Measurements from ENCODE around the gene PYGO2.

Gene PYGO2

GRCh38 chr1:154912755-154913154, 48.8 kb downstream of the PYGO2 start:
- no peak for ATAC-seq
- no peak for TF ChIP-seq POU6F1 (CRISPR knock-in tag; IDR thresholded peaks at IDR 0.05; ENCODE audit: borderline replicate concordance, low read depth)
- no peak for TF ChIP-seq OSR1 (CRISPR knock-in tag; IDR thresholded peaks at IDR 0.05)
- TF ChIP-seq RARB (CRISPR knock-in tag; IDR thresholded peaks at IDR 0.05) = no peak
- TF ChIP-seq ARNTL (CRISPR knock-in tag; IDR thresholded peaks at IDR 0.05; ENCODE audit: borderline replicate concordance, low read depth) = no peak
- TF ChIP-seq TSHZ2 (CRISPR knock-in tag; IDR thresholded peaks at IDR 0.05) = no peak
- no peak for TF ChIP-seq CSDC2 (CRISPR knock-in tag; IDR thresholded peaks at IDR 0.05)
- TF ChIP-seq ZFP3 (CRISPR knock-in tag; IDR thresholded peaks at IDR 0.05) = no peak
- TF ChIP-seq ZNF8 (CRISPR knock-in tag; IDR thresholded peaks at IDR 0.05) = no peak
- no peak for TF ChIP-seq SNAI2 (CRISPR knock-in tag; IDR thresholded peaks at IDR 0.05)
- TF ChIP-seq PPARA (CRISPR knock-in tag; IDR thresholded peaks at IDR 0.05; ENCODE audit: borderline replicate concordance) = no peak
- TF ChIP-seq ESRRG (CRISPR knock-in tag; IDR thresholded peaks at IDR 0.05) = no peak
- TF ChIP-seq ZNF70 (CRISPR knock-in tag; IDR thresholded peaks at IDR 0.05) = no peak
- no peak for TF ChIP-seq ZNF565 (CRISPR knock-in tag; conservative IDR thresholded peaks at IDR 0.05; ENCODE audit: low read depth)
- TF ChIP-seq GLIS3 (CRISPR knock-in tag; IDR thresholded peaks at IDR 0.05) = no peak
- TF ChIP-seq ZC3H10 (CRISPR knock-in tag; IDR thresholded peaks at IDR 0.05) = no peak
- no peak for TF ChIP-seq TCF4 (CRISPR knock-in tag; IDR thresholded peaks at IDR 0.05; ENCODE audit: borderline replicate concordance)
- no peak for TF ChIP-seq BACH2 (CRISPR knock-in tag; IDR thresholded peaks at IDR 0.05; ENCODE audit: borderline replicate concordance)

GRCh38 chr1:154911691-154912550, 49.7 kb downstream of the PYGO2 start:
- TF ChIP-seq TOX (CRISPR knock-in tag; IDR thresholded peaks at IDR 0.05; ENCODE audit: borderline replicate concordance) (no peak), RARB (CRISPR knock-in tag; IDR thresholded peaks at IDR 0.05) (no peak), ZNF8 (CRISPR knock-in tag; IDR thresholded peaks at IDR 0.05) (no peak), PATZ1 (CRISPR knock-in tag; IDR thresholded peaks at IDR 0.05; ENCODE audit: borderline replicate concordance) (no peak), GLIS3 (CRISPR knock-in tag; IDR thresholded peaks at IDR 0.05) (no peak), TSHZ2 (CRISPR knock-in tag; IDR thresholded peaks at IDR 0.05) (no peak), ESRRG (CRISPR knock-in tag; IDR thresholded peaks at IDR 0.05) (no peak), BACH2 (CRISPR knock-in tag; IDR thresholded peaks at IDR 0.05; ENCODE audit: borderline replicate concordance) (no peak), ZFP3 (CRISPR knock-in tag; IDR thresholded peaks at IDR 0.05) (no peak), ISL1 (CRISPR knock-in tag; IDR thresholded peaks at IDR 0.05) (no peak)
- no peak for ATAC-seq

GRCh38 chr1:154910851-154911250, 50.7 kb downstream of the PYGO2 start:
- no peak for ATAC-seq
- TF ChIP-seq TCF4 (CRISPR knock-in tag; IDR thresholded peaks at IDR 0.05; ENCODE audit: borderline replicate concordance) = no peak
- TF ChIP-seq ESRRG (CRISPR knock-in tag; IDR thresholded peaks at IDR 0.05) = no peak
- TF ChIP-seq ARNTL (CRISPR knock-in tag; IDR thresholded peaks at IDR 0.05; ENCODE audit: borderline replicate concordance, low read depth) = no peak
- no peak for TF ChIP-seq SNAI2 (CRISPR knock-in tag; IDR thresholded peaks at IDR 0.05)
- no peak for TF ChIP-seq CSDC2 (CRISPR knock-in tag; IDR thresholded peaks at IDR 0.05)
- no peak for TF ChIP-seq ZFP3 (CRISPR knock-in tag; IDR thresholded peaks at IDR 0.05)
- no peak for TF ChIP-seq ZC3H10 (CRISPR knock-in tag; IDR thresholded peaks at IDR 0.05)
- no peak for TF ChIP-seq ZNF565 (CRISPR knock-in tag; conservative IDR thresholded peaks at IDR 0.05; ENCODE audit: low read depth)
- TF ChIP-seq RARB (CRISPR knock-in tag; IDR thresholded peaks at IDR 0.05) = no peak
- TF ChIP-seq POU6F1 (CRISPR knock-in tag; IDR thresholded peaks at IDR 0.05; ENCODE audit: borderline replicate concordance, low read depth) = no peak
- TF ChIP-seq ISL1 (CRISPR knock-in tag; IDR thresholded peaks at IDR 0.05) = no peak

Data from SK-N-SH treated with all-trans-retinoic acid at 6 μM for 48 hours (cell line).